GM20000 (cell line): ENCODE measurements around the gene CDK2AP2.
"Not testable (repeated sequence)": the region's sequence is repeated elsewhere in the genome, so short reads cannot be mapped to it uniquely, and the experiment has no call there.

Experiments
- DNase-seq: peaks from one replicate; pipeline ENCODE4 v3.0.0; 2012; ENCODE audit warnings: low spot score
- TF ChIP-seq, protein P1 (sequence below): IDR thresholded peaks from 2 replicates; pipeline ENCODE4 v1.5.1; 2012; ENCODE audit warnings: mild to moderate bottlenecking, control low read depth; ENCODE audit errors: extremely low read depth, missing control alignments

Gene CDK2AP2

GRCh38 chr11:67468759-67469507 lies 39.0 kb downstream of the CDK2AP2 start, which contains the start of gene TMEM134:
Gene TMEM134 (minus strand): TSS chr11:67469251. CDS start chr11:67469192, 59 bp downstream.
- TF ChIP-seq, protein P1, sequence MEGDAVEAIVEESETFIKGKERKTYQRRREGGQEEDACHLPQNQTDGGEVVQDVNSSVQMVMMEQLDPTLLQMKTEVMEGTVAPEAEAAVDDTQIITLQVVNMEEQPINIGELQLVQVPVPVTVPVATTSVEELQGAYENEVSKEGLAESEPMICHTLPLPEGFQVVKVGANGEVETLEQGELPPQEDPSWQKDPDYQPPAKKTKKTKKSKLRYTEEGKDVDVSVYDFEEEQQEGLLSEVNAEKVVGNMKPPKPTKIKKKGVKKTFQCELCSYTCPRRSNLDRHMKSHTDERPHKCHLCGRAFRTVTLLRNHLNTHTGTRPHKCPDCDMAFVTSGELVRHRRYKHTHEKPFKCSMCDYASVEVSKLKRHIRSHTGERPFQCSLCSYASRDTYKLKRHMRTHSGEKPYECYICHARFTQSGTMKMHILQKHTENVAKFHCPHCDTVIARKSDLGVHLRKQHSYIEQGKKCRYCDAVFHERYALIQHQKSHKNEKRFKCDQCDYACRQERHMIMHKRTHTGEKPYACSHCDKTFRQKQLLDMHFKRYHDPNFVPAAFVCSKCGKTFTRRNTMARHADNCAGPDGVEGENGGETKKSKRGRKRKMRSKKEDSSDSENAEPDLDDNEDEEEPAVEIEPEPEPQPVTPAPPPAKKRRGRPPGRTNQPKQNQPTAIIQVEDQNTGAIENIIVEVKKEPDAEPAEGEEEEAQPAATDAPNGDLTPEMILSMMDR: peak; percentile 72
- peak; percentile 98 for DNase-seq

GRCh38 chr11:67468456-67468758 lies 39.6 kb downstream of the CDK2AP2 start:
- DNase-seq: no peak
- TF ChIP-seq, protein P1: no peak

DNA sequence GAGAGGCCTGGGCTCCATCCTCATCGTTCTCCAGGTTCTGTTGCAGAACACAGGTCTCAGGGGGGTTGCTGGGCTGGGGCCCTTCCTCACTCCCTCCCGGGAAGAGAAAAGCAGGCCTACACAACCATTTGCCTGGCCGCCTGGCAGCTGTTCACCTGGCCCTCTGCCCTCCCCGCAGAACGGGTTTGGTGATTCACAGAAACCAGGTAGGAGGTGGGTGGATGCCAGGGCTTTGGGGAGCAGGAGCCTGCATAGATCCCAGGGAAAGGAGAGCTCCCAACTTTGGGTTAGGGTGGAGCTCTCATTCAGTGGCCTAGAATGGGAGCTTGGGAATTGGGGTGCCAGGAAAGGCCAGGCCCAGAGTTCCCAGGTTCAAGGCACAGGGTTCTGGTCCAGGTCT lies 39.9 kb downstream of the CDK2AP2 start:
- DNase-seq: no peak
- TF ChIP-seq, protein P1: no peak

DNA sequence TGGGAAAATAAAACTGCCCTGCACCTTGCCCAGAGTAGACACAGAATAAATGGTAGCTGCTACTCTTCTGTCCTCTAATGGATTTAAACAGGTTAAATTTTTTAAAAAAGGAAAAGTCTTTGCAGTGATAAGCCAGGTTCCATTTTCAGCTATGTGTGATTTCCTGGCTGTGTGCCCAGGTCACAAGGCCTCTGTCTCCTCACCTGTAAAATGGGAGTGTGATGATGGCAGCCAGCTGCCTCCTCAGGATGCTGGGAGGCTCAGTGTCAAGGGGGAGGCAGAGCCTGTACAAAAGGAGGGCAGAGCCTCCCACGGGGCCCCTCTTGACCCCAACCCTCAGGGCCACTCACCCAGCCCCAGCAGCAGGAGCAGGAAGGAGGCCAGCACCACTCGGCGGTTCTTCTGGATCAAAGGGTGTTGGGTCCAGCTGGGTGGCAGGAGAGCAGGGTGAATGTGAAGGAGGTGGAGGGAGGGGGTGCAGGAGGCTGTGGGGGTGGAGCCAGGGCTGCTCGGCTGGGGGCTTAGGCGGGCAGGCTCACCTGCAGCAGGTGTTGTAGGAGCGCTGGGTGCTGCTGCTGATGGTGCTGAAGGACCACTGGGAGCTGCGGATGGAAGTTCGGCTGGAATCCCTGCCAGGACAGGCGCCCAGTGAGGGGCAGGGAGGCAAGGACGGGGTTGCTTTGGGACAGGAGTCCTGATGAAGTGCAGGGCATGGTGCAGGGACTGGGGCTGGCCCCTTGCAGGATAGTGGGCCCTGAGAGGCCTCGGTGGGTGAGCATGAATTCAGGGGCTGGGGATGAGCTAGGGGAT lies 40.8 kb downstream of the CDK2AP2 start:
- TF ChIP-seq, protein P1: no peak
- no peak for DNase-seq

DNA sequence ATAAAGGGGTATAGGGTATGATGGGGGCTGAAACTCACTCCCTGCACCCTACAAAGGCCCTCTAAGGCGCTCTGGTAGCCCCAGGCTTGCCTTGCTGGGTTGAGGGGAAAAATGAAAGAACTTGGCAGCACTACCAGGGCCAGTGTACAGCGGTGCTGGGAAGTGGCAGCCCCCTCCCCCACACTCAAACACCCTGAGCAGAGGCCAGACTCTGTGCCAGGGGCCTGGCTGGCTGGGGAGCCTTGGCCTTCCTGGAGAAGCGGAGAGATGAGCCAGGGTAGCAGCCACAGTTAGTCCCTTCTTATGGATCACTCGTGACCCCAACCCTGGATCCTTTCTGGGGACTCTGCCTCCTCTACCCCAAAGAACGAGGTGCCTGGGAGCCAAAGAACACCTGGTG lies 41.6 kb downstream of the CDK2AP2 start:
- TF ChIP-seq, protein P1: no peak
- DNase-seq: no peak

GRCh38 chr11:67465530-67465929 lies 42.4 kb downstream of the CDK2AP2 start:
- DNase-seq: not testable (repeated sequence)

DNA sequence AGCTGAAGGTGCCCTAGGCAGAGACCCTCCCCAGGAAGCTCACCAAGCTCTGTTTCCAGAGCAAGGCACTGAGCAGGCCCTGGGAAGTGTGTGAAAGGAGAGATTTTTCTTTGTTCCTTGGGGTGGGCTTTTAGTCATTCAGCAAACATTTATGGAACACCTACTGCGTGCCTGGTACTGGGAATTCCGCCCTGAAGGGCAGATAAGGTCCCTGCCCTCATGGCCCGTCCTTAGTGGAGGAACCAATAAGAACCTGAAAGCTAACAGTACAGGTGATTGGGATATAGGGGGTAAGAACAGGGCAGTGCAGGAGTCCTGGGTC lies 42.8 kb downstream of the CDK2AP2 start:
- TF ChIP-seq, protein P1: no peak
- DNase-seq: no peak
